Measurements from ENCODE around the gene STARD3. TPM values are rescaled to one million over a fixed set of nuclear protein-coding genes. Genes with fewer than 3 reads are reported as not detected.

Gene STARD3
- total RNA-seq, 1 donor from 2014 or later, result 25.4 TPM

GRCh38 chr17:39618956-39619785 lies 17.8 kb upstream of the STARD3 start:
- DNase-seq (ENCODE audit: low read depth, low spot score), result no peak

GRCh38 chr17:39619786-39620101 lies 17.2 kb upstream of the STARD3 start:
- DNase-seq (ENCODE audit: low read depth, low spot score), result no peak

DNA sequence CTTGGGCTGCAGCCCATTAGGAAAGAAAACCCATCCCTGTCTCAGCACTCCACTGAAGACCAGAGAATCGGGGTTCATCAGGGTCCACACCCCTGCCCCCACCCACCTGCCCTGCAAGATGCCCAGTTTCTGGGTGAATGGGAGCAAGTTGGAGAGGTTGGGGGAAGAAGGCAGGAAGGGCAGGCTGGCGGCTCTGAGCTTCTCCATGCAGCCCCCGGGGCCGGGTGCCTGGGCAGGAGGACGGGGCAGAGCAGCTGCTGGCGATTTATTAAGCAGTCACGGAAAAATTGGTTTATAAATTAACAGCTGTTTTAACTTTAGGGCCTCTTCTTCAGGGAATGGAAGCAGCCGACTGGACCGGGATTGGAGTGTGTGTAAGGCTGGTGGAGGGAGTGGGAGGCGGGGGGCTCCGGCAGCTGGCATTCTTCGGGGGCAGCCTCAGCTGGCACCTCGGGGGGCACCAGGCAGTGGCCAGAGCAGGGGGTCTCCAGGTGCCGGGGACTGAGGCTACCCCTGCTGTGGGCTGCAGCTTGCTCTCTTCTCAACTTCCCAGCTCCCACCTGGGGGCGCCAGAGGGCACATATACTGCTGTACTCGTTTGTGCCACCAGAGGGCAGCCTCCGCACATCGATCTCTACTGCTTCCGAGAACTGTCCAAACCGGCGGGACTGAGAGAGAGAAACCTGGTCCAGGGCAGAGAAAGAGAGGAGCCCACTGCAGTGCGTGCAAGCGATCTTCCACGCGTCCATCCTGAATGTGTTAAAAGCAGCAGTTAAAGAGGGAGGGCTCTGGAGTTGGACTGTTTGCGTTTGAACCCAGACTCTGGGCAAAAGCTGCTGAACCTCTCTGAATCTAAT lies 15.2 kb upstream of the STARD3 start:
- DNase-seq (ENCODE audit: low read depth, low spot score), result peak; percentile 29

DNA sequence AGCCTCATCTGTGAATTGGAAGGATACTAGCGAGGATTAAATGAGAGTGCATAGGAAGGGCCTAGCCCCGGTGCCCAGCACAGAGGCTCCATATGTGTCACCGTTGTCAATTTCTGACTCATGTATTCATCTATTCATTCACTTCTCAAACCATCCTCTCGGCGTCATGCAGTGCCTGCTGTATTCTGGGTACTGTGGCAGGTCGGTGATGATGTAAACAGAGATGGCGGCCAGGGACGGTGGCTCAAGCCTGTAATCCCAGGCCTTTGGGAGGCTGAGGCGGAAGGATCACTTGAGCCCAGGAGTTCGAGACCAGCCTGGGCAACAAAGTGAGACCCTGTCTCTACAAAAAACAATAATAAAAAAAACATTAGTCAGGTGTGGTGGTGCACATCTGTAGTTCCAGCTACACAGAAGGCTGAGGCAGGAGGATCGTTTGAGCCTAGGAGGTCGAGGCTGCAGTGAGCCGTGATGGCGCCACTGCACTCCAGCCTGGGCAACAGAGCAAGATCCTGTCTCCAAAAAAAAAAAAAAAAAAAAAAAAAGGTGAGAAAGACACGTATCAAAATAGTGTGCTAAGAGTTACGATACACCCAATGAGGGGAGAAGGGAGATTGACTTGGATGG lies 14.5 kb upstream of the STARD3 start:
- DNase-seq (ENCODE audit: low read depth, low spot score), result no peak

- no peak for DNase-seq (ENCODE audit: low read depth, low spot score)
Observed at GRCh38 chr17:39623356-39623950, 13.5 kb upstream of the STARD3 start.

GRCh38 chr17:39624313-39624712 lies 12.6 kb upstream of the STARD3 start:
- DNase-seq (ENCODE audit: low read depth, low spot score), result no peak

DNA sequence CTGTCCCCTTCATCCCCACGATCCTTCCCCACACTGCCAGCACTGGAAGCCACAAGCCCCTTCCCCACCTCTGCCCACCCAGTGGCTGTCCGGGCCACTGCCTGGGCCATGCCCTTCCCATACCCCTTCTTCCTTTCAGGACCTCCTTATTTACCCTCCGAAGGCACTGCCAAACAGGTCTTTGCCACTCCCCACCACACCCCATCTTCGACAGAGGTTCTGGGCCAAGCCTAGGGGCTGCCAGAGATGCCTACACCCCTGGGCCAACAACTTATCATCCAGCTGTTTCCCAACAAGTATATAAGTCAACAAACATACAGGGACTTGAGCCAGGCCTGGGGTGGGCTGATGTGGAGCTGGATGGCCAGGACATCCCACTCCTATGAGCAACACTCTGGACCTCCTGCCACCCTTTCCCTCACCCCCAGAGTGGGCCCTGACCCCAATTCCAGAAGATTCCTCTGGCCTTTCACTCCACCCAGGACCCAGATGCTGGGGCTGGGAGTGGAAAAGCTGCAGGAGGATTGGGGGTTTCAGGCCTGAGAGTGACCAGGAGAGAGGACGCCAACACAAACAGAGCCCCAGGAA lies 11.7 kb upstream of the STARD3 start:
- no peak for DNase-seq (ENCODE audit: low read depth, low spot score)

- no peak for DNase-seq (ENCODE audit: low read depth, low spot score)
Observed at GRCh38 chr17:39626171-39627046, 10.5 kb upstream of the STARD3 start, which contains the start of gene PPP1R1B. Gene PPP1R1B, plus strand, starts transcription at chr17:39626952. Its CDS starts 441 bp downstream, at chr17:39627393.

DNA sequence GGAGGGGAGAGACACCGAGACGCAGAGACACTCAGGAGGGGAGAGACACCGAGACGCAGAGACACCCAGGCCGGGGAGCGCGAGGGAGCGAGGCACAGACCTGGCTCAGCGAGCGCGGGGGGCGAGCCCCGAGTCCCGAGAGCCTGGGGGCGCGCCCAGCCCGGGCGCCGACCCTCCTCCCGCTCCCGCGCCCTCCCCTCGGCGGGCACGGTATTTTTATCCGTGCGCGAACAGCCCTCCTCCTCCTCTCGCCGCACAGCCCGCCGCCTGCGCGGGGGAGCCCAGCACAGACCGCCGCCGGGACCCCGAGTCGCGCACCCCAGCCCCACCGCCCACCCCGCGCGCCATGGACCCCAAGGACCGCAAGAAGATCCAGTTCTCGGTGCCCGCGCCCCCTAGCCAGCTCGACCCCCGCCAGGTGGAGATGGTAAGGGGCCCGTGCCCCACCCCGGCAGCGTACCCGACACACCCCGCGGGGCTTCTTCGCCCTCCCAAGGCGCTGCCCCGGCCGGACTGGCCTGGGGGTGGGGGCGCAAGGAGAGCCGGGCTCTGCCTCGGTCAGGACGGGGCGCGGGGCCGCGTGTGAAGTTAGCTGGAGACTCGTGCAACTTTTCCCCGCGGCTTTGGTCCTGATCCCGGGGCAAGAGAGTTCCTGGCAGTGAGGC lies 9.8 kb upstream of the STARD3 start:
- no peak for DNase-seq (ENCODE audit: low read depth, low spot score)

DNA sequence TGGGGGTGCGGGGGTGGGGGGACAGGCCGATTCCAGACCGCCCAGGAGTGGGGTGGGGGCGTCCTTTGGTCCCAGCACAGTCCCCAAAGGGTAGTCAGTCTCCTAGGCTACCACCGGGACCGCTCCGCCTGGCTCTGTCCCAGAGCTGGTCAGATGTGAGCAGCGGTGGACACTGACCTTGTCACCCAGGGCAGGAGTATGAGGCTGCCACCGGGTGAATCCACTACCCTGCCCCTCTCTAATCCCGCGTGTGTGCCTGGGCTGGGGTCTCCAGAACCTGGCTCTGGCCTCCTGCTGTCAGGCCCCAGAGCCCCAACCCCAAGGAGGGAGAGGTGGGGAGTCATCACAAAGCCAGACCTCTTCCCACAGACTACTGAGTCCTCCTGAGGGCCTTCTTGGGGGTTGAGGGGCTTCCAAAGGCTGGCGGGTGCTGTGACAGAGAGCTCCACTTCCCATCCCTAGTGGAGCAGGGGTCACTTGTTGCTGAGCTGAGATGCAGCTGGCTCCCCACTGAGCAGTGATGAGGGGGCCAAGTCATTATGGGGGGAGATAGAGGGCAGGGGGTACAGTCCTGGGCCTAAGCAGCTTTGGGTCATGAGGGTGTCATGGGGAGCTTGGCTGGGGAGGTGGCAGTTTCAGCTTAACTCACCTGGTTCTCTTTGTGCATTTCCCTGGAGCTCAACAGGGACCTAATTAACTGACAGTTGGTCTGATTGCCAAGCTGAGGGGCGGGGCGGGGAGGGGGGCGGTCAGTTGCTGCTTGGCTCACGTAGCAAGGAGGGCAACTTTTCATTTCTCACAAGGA lies 9.0 kb upstream of the STARD3 start:
- DNase-seq (ENCODE audit: low read depth, low spot score), result no peak

DNA sequence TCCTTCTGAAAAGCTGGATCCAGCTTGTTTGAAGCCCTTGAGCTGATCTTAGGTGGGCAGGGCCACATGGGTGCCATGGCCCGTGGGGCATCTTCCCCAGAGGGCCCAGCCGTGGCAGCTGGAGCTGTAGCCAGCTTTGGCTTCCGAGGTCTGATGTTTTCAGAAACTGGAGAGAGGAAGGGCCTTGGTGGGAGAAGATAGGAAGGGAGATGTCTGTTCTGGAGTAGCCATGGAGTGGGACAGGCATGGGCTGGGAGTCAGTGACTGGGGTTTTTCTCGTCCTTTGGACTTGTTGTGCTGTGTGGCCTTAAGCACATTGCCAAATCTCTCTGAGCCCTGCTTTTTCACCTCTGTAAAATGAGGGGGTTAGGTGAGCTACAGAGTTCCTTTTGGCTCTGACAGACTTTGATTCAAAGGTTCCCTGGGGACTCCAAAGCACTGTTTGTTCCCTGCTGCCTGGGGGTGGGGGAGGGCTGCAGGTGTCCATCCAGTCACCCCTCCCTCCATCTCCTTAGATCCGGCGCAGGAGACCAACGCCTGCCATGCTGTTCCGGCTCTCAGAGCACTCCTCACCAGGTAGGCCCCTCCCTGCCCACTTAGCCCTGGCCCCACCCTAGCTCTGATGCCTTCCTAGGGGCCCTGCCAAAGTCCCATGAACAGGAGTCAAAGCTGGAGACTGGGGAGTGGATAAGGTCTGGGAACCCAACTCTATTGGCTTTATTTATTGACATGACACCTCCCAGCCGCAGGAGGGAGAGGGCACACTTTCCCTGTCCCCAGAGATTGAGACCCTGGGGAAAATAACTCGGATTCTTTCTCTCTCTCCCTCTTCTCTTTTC lies 8.1 kb upstream of the STARD3 start:
- no peak for DNase-seq (ENCODE audit: low read depth, low spot score)

GRCh38 chr17:39629494-39629880 lies 7.5 kb upstream of the STARD3 start:
- DNase-seq (ENCODE audit: low read depth, low spot score), result no peak

DNA sequence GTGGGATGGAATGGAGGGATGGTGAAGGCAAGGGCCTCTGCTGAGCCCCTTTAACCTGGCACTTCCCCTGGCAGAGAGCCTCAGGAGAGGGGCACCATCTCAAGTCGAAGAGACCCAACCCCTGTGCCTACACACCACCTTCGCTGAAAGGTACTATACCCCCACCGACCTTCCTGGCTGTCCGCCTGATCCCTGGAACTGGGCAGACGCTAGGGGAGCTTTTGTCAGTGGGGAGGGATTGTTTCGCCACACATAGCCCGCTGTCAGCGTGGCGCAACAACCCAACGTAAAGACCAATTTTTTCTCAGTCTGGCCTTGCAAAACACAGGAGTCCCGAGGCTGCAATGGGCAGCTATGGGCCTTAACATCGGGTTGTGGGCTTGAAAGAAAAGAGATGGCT lies 7.0 kb upstream of the STARD3 start:
- DNase-seq (ENCODE audit: low read depth, low spot score), result no peak

- no peak for DNase-seq (ENCODE audit: low read depth, low spot score)
Observed at GRCh38 chr17:39631403-39631802, 5.5 kb upstream of the STARD3 start.

GRCh38 chr17:39632153-39632941 lies 4.6 kb upstream of the STARD3 start:
- DNase-seq (ENCODE audit: low read depth, low spot score), result no peak

DNA sequence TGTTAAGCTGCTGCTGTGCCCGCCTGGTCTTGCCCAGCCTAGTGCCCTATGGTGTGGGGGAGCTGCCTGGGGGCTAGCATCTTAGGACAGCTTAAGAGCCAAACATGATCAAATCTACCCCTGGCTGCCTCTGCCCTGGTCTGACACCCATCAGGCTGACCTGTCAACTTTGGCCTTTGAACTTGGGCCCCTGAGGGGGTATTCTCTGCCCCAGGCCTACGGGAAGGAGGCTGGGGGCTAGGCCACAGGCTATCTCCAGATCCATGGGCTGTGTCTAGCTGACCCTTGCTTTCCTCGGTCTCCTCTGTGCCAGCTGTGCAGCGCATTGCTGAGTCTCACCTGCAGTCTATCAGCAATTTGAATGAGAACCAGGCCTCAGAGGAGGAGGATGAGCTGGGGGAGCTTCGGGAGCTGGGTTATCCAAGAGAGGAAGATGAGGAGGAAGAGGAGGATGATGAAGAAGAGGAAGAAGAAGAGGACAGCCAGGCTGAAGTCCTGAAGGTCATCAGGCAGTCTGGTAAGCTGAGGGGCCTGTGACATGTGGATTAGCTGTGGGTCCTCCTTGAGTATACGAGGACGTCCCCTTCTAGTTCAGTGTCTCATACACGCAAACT lies 3.3 kb upstream of the STARD3 start:
- no peak for DNase-seq (ENCODE audit: low read depth, low spot score)

DNA sequence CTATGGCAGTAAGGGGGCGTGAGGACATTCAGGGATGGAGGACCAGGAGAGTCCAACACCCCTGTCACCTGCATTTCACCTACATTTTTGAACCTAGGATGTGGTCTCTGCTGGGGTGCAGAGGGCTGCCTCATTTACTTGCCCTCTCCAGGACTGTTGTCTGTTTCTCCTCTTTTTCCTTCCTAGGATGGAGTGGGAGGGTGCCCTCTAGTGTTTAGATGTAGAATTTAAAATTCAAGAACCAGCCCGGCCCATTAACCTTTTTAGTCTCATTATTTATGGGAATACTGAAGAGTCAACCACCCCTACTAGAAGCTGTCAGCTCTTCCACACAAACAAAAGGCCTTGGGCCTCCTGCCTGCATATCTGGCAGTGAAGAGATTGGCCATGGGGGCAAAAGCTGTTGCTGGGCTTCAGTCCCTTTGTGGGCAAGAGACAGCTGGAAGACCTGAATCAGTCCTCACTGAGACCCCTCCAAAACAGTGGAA lies 2.5 kb upstream of the STARD3 start:
- DNase-seq (ENCODE audit: low read depth, low spot score), result no peak

Measured in pulmonary artery endothelial cell (primary cell).